ENCODE measurements around the gene PHF21A. TPM values are rescaled to one million over a fixed set of nuclear protein-coding genes. Genes with fewer than 3 reads are reported as not detected.

The PHF21A gene
- total RNA-seq, 1 donor from 2014 or later = 49.6 TPM

- TF ChIP-seq EZH2 (IDR thresholded peaks at IDR 0.05) (no peak), EZH2phosphoT487 (IDR thresholded peaks at IDR 0.05) (peak; percentile 75), CTCF (IDR thresholded peaks at IDR 0.05) (no peak)
- Histone ChIP-seq H3K4me2 (peak overlapping the region; percentile 62), H3K9me3 (ENCODE audit: low read depth) (no peaks in the 10 kb centered on the region), H3K4me1 (peaks cover 20% of the 10 kb centered on the region), H2AFZ (replicated peaks) (no peak overlapping the region), H3K79me2 (ENCODE audit: low read depth) (peaks cover 16% of the 10 kb centered on the region), H3K27ac (peak overlapping the region; percentile 14), H3F3A (ENCODE audit: low read depth) (peaks cover 40% of the 10 kb centered on the region), H3K36me3 (no peaks in the 10 kb centered on the region), H3K4me3 (peak overlapping the region; percentile 7), H4K20me1 (ENCODE audit: low read depth) (peaks cover 54% of the 10 kb centered on the region), H3K27me3 (no peaks in the 10 kb centered on the region), H3K9ac (no peak overlapping the region)
- H3K9me3 Mint-ChIP-seq = no peaks in the 10 kb centered on the region
- H3K36me3 Mint-ChIP-seq = peaks cover 4% of the 10 kb centered on the region
- peak; percentile 67 for DNase-seq (ENCODE audit: low spot score)
- no peak overlapping the region for H3K27ac Mint-ChIP-seq
- peaks cover 2% of the 10 kb centered on the region for H3K27me3 Mint-ChIP-seq (ENCODE audit: insufficient read depth, low read depth)
- H3K4me1 Mint-ChIP-seq = peaks cover 3% of the 10 kb centered on the region
- no peak overlapping the region for H3K4me3 Mint-ChIP-seq
These were observed 109.1 kb downstream of the PHF21A start for GRCh38 chr11:46012185-46012584.

- Histone ChIP-seq H3K9ac (no peak overlapping the region), H3K27me3 (no peaks in the 10 kb centered on the region), H3K4me3 (no peak overlapping the region), H3K4me1 (peaks cover 20% of the 10 kb centered on the region), H3K27ac (no peak overlapping the region), H4K20me1 (ENCODE audit: low read depth) (peaks cover 60% of the 10 kb centered on the region), H2AFZ (replicated peaks) (no peak overlapping the region), H3K9me3 (ENCODE audit: low read depth) (no peaks in the 10 kb centered on the region), H3K79me2 (ENCODE audit: low read depth) (peaks cover 22% of the 10 kb centered on the region), H3K4me2 (no peak overlapping the region), H3F3A (ENCODE audit: low read depth) (peaks cover 40% of the 10 kb centered on the region), H3K36me3 (no peaks in the 10 kb centered on the region)
- peaks cover 5% of the 10 kb centered on the region for H3K4me1 Mint-ChIP-seq
- TF ChIP-seq CTCF (IDR thresholded peaks at IDR 0.05) (no peak), EZH2phosphoT487 (IDR thresholded peaks at IDR 0.05) (no peak), EZH2 (IDR thresholded peaks at IDR 0.05) (no peak)
- H3K9me3 Mint-ChIP-seq = no peaks in the 10 kb centered on the region
- no peak overlapping the region for H3K4me3 Mint-ChIP-seq
- H3K27ac Mint-ChIP-seq = no peak overlapping the region
- peaks cover 3% of the 10 kb centered on the region for H3K36me3 Mint-ChIP-seq
- peaks cover 2% of the 10 kb centered on the region for H3K27me3 Mint-ChIP-seq (ENCODE audit: insufficient read depth, low read depth)
- DNase-seq (ENCODE audit: low spot score) = no peak
These were observed 111.2 kb downstream of the PHF21A start for GRCh38 chr11:46010100-46010499.

- Histone ChIP-seq H3K9ac (no peak overlapping the region), H3K27me3 (no peaks in the 10 kb centered on the region), H2AFZ (replicated peaks) (no peak overlapping the region), H3K27ac (no peak overlapping the region), H3K4me2 (no peak overlapping the region), H3K79me2 (ENCODE audit: low read depth) (peaks cover 26% of the 10 kb centered on the region), H3K4me1 (peaks cover 20% of the 10 kb centered on the region), H3K36me3 (no peaks in the 10 kb centered on the region), H3K9me3 (ENCODE audit: low read depth) (no peaks in the 10 kb centered on the region), H3F3A (ENCODE audit: low read depth) (peaks cover 40% of the 10 kb centered on the region), H3K4me3 (no peak overlapping the region), H4K20me1 (ENCODE audit: low read depth) (peaks cover 64% of the 10 kb centered on the region)
- H3K36me3 Mint-ChIP-seq = no peaks in the 10 kb centered on the region
- no peaks in the 10 kb centered on the region for H3K9me3 Mint-ChIP-seq
- no peaks in the 10 kb centered on the region for H3K27me3 Mint-ChIP-seq (ENCODE audit: insufficient read depth, low read depth)
- H3K4me1 Mint-ChIP-seq = peaks cover 6% of the 10 kb centered on the region
- no peak overlapping the region for H3K4me3 Mint-ChIP-seq
- TF ChIP-seq EZH2phosphoT487 (IDR thresholded peaks at IDR 0.05) = no peak
- no peak for TF ChIP-seq CTCF (IDR thresholded peaks at IDR 0.05)
- no peak for TF ChIP-seq EZH2 (IDR thresholded peaks at IDR 0.05)
- DNase-seq (ENCODE audit: low spot score) = no peak
- H3K27ac Mint-ChIP-seq = no peak overlapping the region
These were observed 111.6 kb downstream of the PHF21A start for GRCh38 chr11:46009647-46010046.

Measured in neural progenitor cell (in vitro differentiated cells).